ENCODE measurements around the gene TRAPPC11.

- TF ChIP-seq CTCF (IDR thresholded peaks at IDR 0.05; ENCODE audit: insufficient read depth, low read depth, low read length) = no peak
- no peak for TF ChIP-seq EZH2 (IDR thresholded peaks at IDR 0.05; ENCODE audit: insufficient read depth, low read length)
Observed at GRCh38 chr4:183621875-183622274, 37.2 kb upstream of the TRAPPC11 start.
